Gastroesophageal sphincter (tissue), 3 donors: ENCODE data around the gene WAPL.

Experiments used
- CTCF ChIP-seq, 4 experiments: fragments of 200-600 bp in 2 of 4; fragments of 450-650 bp in 2 of 4; sonication (generic) in 1 of 4; IDR thresholded peaks; one replicate each; pipeline ENCODE4 v1.5.1; 2017 to 2019; ENCODE audit warnings: antibody characterized with exemption in 4 of 4, mild to moderate bottlenecking in 2 of 4, moderate library complexity in 2 of 4
- EP300 ChIP-seq: sonication (generic); formaldehyde crosslinking; IDR thresholded peaks from one replicate; pipeline ENCODE4 v1.6.1; 2017; ENCODE audit warnings: antibody characterized with exemption, mild to moderate bottlenecking
- POLR2A ChIP-seq, 2 donors: fragments of 450-650 bp; IDR thresholded peaks; one replicate each; pipeline ENCODE4 v1.6.1; 2017; ENCODE audit warnings: antibody characterized with exemption in 2 of 2, mild to moderate bottlenecking in 2 of 2, moderate library complexity in 1 of 2
- POLR2AphosphoS5 ChIP-seq: sonication (generic); formaldehyde crosslinking; IDR thresholded peaks from one replicate; pipeline ENCODE4 v1.6.1; 2017; ENCODE audit warnings: antibody characterized with exemption

- TF ChIP-seq CTCF (IDR thresholded peaks at IDR 0.05) (no peak), POLR2AphosphoS5 (no peak), POLR2A (IDR thresholded peaks at IDR 0.05) (no peak), EP300 (no peak)
Observed at GRCh38 chr10:86447432-86447831, 74.2 kb downstream of the WAPL start.
